ENCODE results near the gene HBB.
A peak's percentile ranks its signal among the peaks of the same experiment; 100 is the strongest.
"Not testable (repeated sequence)": the region's sequence is repeated elsewhere in the genome, so short reads cannot be mapped to it uniquely, and the experiment has no call there.

HBB gene

DNA sequence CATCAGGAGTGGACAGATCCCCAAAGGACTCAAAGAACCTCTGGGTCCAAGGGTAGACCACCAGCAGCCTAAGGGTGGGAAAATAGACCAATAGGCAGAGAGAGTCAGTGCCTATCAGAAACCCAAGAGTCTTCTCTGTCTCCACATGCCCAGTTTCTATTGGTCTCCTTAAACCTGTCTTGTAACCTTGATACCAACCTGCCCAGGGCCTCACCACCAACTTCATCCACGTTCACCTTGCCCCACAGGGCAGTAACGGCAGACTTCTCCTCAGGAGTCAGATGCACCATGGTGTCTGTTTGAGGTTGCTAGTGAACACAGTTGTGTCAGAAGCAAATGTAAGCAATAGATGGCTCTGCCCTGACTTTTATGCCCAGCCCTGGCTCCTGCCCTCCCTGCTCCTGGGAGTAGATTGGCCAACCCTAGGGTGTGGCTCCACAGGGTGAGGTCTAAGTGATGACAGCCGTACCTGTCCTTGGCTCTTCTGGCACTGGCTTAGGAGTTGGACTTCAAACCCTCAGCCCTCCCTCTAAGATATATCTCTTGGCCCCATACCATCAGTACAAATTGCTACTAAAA is at the start of gene HBB:
Gene HBB (minus strand): TSS at position 340 of the 579 bp plus-strand sequence. CDS start 50 bp downstream, at position 290.
- peak; percentile 97 for DNase-seq

- peak; percentile 99 for DNase-seq
Observed at GRCh38 chr11:5275369-5276110, 48.7 kb upstream of the HBB start.

GRCh38 chr11:5274395-5274794 is 47.5 kb upstream of the HBB start:
- peak; percentile 4 for DNase-seq

GRCh38 chr11:5272395-5273017 is 45.6 kb upstream of the HBB start:
- DNase-seq: no peak

- no peak for DNase-seq
Observed at GRCh38 chr11:5269715-5270147, 42.9 kb upstream of the HBB start, which contains the start of gene HBE1. Gene HBE1, minus strand, starts transcription at chr11:5269945. Its CDS starts 55 bp downstream, at chr11:5269890.

DNA sequence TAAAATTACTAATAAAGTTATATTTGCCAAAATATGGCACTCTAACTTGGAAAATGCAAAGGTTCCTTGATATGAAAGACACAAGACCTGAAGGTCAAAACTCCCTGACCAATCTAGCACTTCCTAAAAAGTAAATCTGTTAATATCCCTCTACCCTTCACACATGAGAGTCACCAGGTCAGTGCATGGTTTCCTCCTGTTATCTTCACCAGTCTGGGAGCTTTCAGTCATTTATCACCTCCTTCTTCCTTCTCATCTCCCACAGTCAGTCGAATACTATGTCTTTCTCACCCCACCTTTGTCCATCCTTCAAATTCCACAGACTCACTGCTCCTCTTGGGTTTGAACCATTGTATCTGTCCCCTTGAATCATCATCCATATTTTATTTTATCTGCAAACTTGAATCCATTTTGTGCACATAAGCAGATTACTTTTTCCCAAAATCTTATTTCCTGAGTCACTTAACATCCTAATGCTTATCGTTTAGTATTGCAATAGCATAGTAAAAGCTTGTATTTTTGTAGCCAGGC is 40.2 kb upstream of the HBB start:
- DNase-seq: no peak

GRCh38 chr11:5266609-5267008 is 39.7 kb upstream of the HBB start:
- no peak for DNase-seq

DNA sequence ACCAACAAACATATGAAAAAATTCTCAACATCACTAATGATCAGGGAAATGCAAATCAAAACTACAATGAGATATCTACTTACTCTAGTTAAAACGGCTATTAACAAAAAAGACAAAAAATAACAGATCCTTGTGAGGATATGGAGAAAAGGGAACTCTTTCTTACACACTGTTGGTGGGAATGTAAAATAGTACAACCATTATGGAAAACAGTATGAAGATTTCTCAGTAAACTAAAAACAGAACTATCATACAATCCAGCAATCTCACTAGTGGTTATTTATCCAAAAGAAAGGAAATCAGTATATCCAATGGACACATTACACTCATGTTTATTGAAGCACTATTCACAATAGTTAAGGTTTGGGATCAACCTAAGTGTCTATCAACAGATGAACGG is 39.0 kb upstream of the HBB start:
- DNase-seq: no peak

GRCh38 chr11:5258543-5259262 is 31.8 kb upstream of the HBB start:
- DNase-seq: no peak

- no peak for DNase-seq
Observed at GRCh38 chr11:5257296-5257695, 30.4 kb upstream of the HBB start.

DNA sequence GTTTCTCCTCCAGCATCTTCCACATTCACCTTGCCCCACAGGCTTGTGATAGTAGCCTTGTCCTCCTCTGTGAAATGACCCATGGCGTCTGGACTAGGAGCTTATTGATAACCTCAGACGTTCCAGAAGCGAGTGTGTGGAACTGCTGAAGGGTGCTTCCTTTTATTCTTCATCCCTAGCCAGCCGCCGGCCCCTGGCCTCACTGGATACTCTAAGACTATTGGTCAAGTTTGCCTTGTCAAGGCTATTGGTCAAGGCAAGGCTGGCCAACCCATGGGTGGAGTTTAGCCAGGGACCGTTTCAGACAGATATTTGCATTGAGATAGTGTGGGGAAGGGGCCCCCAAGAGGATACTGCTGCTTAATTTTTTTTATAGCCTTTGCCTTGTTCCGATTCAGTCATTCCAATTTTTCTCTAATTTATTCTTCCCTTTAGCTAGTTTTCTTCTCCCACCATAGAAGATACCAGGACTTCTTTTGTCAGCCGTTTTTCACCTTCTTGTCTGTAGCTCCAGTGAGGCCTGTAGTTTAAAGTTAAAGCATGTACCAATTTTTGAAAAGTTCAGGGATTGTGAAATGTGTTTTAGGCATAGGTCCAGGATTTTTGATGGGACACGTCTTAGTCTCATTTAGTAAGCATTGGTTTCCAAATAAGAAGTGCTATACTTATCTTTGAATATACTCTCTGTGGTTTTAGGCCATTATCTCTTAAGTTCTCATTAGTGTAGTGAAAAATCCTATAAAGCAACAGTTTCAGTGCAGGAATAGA is 28.0 kb upstream of the HBB start, which contains the start of gene HBG2:
Gene HBG2 (minus strand): TSS at position 136 of the 768 bp plus-strand sequence. CDS start 53 bp downstream, at position 83.
- not testable (repeated sequence) for DNase-seq

GRCh38 chr11:5254023-5254422 is 27.2 kb upstream of the HBB start:
- DNase-seq: peak; percentile 38

- not testable (repeated sequence) for DNase-seq
Observed at GRCh38 chr11:5253440-5253839, 26.6 kb upstream of the HBB start.

DNA sequence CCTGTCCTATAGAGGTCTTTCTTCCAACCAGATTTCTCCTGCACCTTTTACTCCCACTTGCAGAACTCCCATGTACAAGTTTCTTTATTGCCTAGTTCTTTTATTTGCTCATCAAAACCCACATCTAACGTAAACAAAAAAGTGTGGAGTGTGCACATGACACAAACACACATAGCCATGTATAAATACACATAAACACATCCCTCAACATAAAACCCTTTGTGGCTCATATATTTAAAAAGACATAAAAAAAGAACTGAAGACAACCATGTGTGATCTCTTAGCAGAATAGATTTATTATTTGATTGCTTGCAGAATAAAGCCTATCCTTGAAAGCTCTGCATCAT is 26.0 kb upstream of the HBB start:
- no peak for DNase-seq

- peak; percentile 74 for DNase-seq
Observed at GRCh38 chr11:5252192-5252918, 25.5 kb upstream of the HBB start.

GRCh38 chr11:5251746-5252145 is 24.9 kb upstream of the HBB start:
- DNase-seq: no peak

- no peak for DNase-seq
Observed at GRCh38 chr11:5250543-5251204, 23.8 kb upstream of the HBB start.

GRCh38 chr11:5249807-5250396 is 23.0 kb upstream of the HBB start, which contains the start of gene HBG1:
Gene HBG1, minus strand, starts transcription at chr11:5249857. Its CDS starts 53 bp downstream, at chr11:5249804.
- not testable (repeated sequence) for DNase-seq

- not testable (repeated sequence) for DNase-seq
Observed at GRCh38 chr11:5248498-5248897, 21.6 kb upstream of the HBB start.

DNA sequence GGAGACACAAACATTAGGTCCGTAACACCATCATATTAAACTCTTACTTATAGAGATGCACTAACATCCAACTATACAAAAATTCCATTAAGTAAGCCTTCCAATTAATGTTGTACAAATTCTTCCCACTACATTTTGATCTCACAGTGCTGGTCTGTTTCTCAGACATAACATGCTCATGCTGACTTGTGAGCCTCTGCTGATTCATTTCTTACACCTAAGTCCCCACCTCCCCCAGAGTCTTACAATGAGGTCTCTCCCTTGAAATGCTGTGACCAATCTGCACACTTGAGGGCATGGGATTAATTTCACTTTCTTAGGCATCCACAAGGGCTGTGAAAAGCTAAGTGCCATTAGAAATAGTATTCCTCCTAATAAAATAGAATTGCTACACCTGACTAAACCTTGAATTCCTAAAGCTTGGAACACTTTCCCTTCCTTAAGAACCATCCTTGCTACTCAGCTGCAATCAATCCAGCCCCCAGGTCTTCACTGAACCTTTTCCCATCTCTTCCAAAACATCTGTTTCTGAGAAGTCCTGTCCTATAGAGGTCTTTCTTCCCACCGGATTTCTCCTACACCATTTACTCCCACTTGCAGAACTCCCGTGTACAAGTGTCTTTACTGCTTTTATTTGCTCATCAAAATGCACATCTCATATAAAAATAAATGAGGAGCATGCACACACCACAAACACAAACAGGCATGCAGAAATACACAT is 20.8 kb upstream of the HBB start:
- DNase-seq: peak; percentile 69

Data from hematopoietic multipotent progenitor cell treated with erythropoietin and hydrocortisone succinate and interleukin-3 and kit ligand, for 8 days (in vitro differentiated cells).